ENCODE measurements around the gene PROK1. TPM values are rescaled to one million over a fixed set of nuclear protein-coding genes. Genes with fewer than 3 reads are reported as not detected.

Gene PROK1
- total and polyA plus RNA-seq, 2 donors = 5.3 TPM; not detected in 1

Other genes starting within 250 kb of the PROK1 start
- gene KCNC4, start 240.8 kb upstream of the PROK1 start, total RNA-seq = 1.7 TPM
- gene KCNC4, start 240.8 kb upstream of the PROK1 start, polyA plus RNA-seq = 6.2 TPM
- 42.7 TPM for gene RBM15, start 111.8 kb upstream of the PROK1 start, total RNA-seq
- 4.1 TPM for gene RBM15, start 111.8 kb upstream of the PROK1 start, polyA plus RNA-seq
- gene SLC16A4, start 60.1 kb upstream of the PROK1 start, total RNA-seq = 15.4 TPM
- 3.6 TPM for gene SLC16A4, start 60.1 kb upstream of the PROK1 start, polyA plus RNA-seq
- gene LAMTOR5, start 43.5 kb upstream of the PROK1 start, total RNA-seq = 22.1 TPM
- gene LAMTOR5, start 43.5 kb upstream of the PROK1 start, polyA plus RNA-seq = 209 TPM
- not detected for gene KCNA10, start 68.0 kb downstream of the PROK1 start, total RNA-seq
- gene KCNA10, start 68.0 kb downstream of the PROK1 start, polyA plus RNA-seq = not detected
- 1.7 TPM for gene KCNA2, start 155.2 kb downstream of the PROK1 start, total RNA-seq
- gene KCNA2, start 155.2 kb downstream of the PROK1 start, polyA plus RNA-seq = 0.32 TPM
- gene KCNA3, start 223.8 kb downstream of the PROK1 start, total RNA-seq = 3.1 TPM
- gene KCNA3, start 223.8 kb downstream of the PROK1 start, polyA plus RNA-seq = 0.37 TPM